ENCODE data around the gene DVL2. TPM values are rescaled to one million over a fixed set of nuclear protein-coding genes. Genes with fewer than 3 reads are reported as not detected.

DVL2 gene
- total RNA-seq: 60.4 and 61.2 TPM in 2 replicates

DNA sequence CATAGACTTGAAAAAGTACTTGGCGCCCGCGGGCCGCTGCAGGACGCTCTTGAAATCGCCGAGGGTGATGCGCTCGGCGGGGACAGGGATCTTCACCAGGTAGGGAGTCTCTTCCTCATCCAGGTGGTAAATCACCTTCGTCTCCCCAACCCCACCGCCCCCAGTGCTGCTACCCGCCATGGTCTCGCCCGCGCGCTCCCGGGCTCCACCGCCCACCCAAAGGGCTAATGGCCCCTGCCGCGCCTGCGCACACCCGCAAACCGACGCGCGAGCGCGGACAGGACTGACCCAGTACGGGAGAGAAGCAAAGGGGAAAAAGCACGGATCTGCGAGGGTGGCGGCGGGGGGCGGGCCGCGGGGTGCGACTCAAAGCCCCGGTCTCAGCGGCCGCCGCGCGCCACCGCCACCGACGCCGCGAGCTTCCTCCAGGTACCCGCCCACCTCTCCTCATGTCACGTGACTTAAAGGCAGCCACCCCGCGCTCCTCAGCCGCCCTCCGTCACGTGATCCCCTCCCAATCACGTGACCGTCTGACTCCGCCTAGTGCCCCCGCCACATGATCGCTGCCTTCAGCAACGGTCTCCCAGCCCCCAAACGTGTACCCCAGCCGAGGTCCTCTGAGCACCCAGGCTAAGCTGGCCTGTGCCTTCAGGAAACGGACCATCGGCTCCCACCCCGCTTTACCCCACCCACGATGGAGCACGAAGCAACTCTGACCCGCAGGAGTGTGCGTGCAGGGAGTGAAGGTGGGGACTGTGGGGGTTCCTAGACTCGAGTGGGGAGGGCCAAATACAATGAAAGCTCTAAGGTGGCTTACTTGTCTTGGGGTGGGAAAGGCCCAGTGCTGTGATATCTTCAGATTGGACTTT is at the start of gene DVL2:
DVL2 (minus strand) TSS at position 435 of the 869 bp plus-strand sequence; CDS start at position 180, 255 bp downstream.

DNA sequence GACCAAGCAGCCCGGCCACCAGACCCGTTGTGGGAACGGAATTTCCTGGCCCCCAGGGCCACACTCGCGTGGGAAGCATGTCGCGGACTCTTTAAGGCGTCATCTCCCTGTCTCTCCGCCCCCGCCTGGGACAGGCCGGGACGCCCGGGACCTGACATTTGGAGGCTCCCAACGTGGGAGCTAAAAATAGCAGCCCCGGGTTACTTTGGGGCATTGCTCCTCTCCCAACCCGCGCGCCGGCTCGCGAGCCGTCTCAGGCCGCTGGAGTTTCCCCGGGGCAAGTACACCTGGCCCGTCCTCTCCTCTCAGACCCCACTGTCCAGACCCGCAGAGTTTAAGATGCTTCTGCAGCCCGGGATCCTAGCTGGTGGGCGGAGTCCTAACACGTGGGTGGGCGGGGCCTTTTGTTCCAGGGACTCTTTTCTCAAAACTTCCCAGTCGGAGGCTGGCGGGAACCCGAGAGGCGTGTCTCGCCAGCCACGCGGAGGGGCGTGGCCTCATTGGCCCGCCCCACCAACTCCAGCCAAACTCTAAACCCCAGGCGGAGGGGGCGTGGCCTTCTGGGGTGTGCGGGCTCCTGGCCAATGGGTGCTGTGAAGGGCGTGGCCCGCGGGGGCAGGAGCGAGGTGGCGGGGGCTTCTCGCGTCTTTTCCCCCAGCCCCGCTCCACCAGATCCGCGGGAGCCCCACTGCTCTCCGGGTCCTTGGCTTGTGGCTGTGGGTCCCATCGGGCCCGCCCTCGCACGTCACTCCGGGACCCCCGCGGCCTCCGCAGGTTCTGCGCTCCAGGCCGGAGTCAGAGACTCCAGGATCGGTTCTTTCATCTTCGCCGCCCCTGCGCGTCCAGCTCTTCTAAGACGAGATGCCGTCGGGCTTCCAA is 47.0 kb upstream of the DVL2 start, which contains the start of gene SLC2A4:
SLC2A4 (plus strand) TSS at position 645 of the 879 bp plus-strand sequence; CDS start at position 862, 217 bp downstream.

DNA sequence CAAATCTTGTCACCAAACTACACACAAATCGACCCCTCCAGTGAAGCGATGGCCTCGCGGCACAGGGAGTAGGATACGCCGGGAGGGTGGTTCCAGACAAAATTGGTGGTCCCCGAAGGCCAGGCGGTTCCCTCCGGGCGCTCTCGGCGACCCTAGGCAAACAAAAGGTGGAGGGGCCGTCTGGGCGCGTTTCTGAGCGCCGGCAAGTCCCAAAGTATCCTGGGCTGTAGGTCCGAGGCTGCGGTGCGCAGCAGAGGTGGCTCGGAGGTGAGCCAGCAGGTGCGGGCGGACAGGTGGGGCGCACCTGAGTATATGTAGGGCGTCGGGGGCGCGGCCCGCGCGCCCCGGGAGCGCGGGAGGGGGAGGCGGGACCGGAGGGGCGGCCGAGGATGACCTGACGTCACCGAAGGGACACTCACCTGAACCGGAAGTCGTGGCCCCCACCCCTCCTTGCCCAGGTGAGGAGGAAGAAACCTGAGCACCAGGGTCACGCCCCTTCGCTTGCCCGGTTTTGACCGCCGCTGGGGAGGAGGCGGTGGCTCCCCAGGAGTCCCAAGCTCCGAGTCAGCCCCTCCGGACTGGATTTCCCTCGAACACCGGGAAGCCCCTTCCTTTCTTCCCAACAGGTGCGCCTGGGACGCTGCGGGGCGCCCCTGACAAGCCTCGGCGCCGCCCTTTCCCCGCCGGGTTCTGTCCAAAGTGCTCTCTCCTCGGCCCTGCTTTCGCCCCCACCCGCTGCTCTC is 28.0 kb upstream of the DVL2 start, which contains the start of gene CLDN7:
CLDN7 (minus strand) TSS at position 287 of the 743 bp plus-strand sequence. CDS start 435 bp downstream, outside the sequence.

DNA sequence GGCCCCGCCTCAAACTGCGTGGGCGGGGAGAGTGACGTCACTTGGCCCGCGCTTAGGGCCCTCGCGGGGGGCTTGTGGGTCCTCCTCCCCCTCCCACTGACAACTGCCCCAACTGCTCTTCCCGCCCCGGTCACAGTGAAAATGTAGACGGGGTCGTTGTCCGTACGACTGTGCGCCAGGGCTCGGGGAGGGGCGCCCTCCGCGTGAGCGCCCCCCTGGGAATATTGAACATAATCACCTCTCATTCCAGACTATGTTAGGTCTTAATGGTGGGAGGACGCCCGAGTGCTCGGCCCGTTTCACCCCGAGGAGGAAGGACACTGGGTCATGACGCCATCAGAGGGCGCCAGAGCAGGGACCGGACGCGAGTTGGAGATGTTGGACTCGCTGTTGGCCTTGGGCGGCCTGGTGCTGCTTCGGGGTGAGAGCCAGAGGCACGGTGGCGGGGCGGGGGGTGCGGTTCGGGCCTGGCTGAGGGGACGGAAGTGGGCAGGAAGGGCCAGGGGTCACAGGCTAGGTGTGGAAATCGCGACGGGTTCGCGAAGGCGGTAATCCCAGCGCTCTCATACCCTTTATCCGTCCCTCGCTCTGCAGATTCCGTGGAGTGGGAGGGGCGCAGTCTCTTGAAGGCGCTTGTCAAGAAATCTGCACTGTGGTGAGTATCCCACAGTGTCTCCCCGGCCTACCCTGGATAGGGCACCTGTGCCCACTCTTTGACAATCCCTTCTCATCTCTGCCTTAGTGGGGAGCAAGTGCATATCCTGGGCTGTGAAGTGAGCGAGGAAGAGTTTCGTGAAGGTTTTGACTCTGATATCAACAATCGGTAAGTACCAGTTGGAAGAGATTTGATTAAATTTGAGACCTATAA is 18.1 kb upstream of the DVL2 start, which contains the start of gene ELP5:
ELP5 (plus strand) TSS at position 40 of the 868 bp plus-strand sequence; CDS start at position 376, 336 bp downstream.

DNA sequence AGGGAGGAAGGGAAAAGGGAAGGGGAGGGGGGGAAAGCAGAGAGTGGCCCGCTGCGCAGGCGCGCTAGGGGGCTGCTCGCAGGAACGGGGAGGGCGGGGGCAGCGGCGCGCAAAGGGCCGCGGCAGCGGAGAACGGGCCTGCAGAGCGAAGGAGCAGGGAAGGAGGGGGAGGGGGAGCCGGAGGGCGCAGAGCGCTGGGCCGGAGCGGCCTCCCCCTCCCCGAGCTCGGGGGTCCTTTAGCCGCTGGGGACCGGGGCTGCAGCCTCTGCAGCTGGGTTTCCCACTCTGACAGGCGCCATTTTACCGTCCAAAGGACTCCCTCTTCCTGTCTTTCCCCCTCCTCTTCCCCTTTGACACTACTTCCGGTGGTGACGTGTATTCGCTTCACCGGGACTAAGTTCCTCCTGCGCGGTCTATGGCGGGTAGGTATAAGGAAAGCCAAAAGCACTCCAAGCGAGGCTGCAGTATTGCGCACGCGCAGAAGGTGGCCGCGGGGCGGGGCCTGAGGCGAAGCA is 17.4 kb upstream of the DVL2 start, which contains the start of gene CTDNEP1:
CTDNEP1 (minus strand) TSS at position 74 of the 515 bp plus-strand sequence. CDS start 438 bp downstream, outside the sequence.

DNA sequence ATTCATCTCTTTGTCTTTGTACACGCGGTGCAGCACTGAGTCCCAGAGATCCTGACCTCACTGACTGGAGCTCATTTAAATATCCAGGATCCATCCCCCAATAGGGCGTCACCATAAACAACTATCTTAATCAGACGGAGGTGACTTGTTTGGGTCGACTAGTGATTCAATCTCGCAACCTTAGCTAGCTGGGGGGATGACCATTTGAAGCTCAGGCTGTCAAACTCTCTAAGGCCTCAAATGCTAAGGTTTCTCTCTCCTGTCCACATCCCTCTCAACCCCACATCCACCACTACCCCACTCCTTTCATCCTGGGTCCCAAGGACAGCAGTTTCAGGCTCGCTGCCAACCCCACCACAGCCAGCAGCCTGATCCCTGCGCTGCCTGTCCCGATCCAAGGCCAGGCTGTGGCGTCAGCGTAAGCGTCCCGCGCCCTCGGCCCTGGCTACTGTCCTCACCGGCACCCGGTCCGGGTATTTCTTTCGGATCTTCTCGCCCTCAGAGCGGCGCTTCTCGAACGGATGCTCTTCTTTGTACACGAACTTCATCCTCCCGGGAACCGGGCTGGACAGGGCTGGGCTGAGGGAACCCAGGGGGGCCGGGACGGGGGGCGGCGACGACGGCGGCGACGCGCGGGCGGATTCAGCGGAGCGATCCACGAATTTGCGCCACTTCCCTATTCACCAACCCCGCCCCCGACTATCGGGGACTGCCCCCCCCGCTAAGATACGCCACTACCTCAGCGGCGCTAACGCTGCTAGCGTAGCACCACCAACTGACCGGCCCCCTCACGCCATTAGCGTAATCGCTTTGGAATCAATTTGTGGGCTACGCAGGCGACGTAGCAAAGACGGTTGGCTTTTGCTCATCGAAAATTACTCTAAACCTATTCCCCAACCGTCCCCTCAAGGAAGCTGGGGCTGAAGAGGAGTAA is 7.7 kb upstream of the DVL2 start, which contains the start of gene GABARAP:
GABARAP (minus strand) TSS at position 667 of the 934 bp plus-strand sequence; CDS start at position 548, 119 bp downstream.

DNA sequence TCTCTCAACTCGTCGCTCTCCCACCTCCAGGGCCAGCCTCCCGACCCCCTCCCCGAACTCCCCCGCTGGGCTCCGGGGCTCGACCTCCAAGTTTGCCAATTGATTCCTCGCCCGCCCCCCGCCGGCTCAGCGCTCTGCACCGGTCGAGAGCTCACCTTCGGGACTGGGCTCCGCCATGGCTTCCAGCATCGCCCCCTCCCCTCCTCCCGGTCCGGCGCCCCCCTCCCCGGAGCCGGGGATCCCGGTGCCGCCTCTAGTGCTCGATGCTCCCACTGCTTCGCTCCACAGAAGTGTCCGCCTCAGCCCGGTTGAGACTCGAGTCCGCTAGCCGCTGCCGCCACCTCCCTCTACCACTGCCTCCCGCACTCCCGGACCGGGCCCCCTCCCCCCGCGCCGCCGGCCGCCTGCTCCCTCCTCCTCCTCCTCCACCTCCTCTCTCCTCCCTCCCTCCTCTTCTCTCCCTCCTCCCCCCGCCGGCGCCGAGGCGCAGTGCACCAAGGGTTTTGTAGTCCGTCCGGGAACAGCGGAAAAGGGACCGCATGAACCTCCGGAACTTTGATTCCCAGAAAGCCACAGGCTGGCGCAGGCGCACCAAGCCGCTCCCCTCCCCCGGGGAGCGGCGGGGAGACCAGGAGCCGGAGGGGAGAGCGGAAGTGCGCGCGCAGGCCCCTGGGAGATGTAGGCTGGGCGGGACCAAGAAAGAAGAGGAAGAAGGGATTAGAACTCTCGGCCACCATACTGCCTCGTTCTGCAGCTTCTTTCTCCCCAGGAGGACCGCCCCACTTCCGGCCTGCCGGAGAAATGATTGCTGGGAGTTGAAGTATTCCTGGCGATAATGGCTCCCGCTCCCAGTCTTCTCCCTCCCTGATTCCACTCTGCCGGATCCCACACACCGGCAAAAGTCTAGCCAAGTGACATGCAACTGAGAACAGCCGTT is 5.0 kb upstream of the DVL2 start, which contains the start of gene PHF23:
PHF23 (minus strand) TSS at position 367 of the 937 bp plus-strand sequence; CDS start at position 189, 178 bp downstream.

DNA sequence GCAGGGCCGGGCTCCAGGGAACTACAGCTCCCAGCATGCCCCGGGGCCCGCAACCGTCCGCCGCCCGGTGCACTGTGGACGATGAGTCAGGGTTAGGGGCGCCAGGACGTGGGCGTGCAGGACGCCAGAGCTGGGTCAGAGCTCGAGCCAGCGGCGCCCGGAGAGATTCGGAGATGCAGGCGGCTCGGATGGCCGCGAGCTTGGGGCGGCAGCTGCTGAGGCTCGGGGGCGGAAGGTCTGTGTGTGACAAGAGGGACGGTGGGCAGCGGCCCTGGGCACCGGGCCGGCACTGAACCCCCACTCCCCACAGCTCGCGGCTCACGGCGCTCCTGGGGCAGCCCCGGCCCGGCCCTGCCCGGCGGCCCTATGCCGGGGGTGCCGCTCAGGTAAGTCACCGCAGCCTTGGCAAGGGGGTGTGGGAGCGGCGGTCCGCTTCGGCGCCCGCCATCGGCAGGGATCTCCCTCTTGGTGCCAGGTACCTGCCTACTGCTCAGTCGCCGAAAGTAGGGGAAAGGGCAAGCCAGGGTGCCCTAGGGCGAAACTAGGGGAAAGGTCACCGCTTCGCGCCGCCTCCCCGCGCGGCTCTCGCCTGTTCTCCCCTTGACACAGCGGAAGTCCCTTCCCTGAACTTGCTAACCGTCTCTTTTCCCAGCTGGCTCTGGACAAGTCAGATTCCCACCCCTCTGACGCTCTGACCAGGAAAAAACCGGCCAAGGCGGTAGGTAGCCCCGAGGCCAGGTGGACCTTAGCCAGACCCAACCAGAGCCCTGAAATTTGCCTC is 14.3 kb downstream of the DVL2 start, which contains the start of the genes ACADVL and DLG4:
ACADVL (plus strand) TSS at position 127 of the 781 bp plus-strand sequence; CDS start at position 174, 47 bp downstream.
DLG4 (minus strand) TSS at position 25 of the 781 bp plus-strand sequence.

DNA sequence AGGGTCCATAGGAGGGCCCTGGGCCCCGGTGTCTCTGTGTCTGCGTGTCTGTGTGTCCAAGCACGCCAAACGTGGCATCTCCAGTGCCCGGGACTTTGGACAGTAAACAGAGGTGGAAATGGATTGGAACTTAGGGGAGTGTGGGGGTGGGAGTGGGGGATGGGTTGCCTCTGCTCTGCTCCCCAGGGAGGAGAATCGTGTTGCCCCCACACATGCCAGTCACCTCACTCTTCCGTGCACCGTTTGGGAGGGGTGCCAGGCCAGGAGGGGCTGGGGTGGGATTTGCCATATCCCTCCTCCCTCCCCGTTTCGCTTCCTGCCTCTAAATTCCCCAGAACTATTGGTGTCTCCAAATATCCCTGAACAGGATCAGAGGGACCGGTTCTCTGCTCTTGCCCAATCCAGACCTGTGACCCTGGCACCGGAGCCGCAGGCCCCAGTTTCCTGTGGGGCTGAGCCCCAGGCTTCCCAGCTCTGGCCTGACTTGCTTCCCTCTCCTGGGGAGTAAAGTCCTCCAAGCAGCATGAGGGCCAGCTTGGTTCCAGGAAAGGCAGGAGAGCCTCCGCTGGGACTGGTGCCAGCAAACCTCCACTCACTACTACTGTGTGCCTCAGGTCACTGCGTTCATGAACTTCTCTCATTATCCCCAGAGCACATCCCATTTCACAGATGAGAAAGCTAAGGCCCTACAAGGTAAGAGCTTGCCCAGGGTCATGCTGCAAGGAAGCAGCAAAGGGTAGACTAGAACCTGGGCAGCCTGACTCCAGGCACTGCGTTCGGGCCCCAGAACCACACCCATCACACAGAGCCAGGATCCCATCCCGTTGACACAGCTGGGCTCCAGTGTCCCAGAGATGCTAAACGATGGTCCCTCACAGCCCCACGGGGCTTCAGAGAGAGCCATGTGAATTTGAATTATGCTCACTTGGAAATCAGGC is 54.7 kb downstream of the DVL2 start, which contains the start of gene ASGR1:
ASGR1 (minus strand) TSS at position 54 of the 938 bp plus-strand sequence. CDS start 807 bp downstream, outside the sequence.

Other genes with a start within 250 kb of the DVL2 start
- gene ALOX12, start 238.5 kb downstream of the DVL2 start, total RNA-seq: not detected in 2 replicates
- gene RNASEK, start 221.9 kb downstream of the DVL2 start, total RNA-seq: 32.4 and 46.7 TPM in 2 replicates
- gene BCL6B, start 211.5 kb downstream of the DVL2 start, total RNA-seq: under 0.01 TPM in 1 of 2 replicates, not detected in the other
- 0.59 and 1.2 TPM in 2 replicates for gene SLC16A13, start 198.5 kb downstream of the DVL2 start, total RNA-seq
- 0.30 TPM in 1 of 2 replicates, not detected in the other for gene SLC16A11, start 190.4 kb downstream of the DVL2 start, total RNA-seq
- not detected in 2 replicates for gene CLEC10A, start 154.3 kb downstream of the DVL2 start, total RNA-seq
- not detected in 2 replicates for gene ASGR2, start 119.7 kb downstream of the DVL2 start, total RNA-seq
- gene ASGR1, start 55.1 kb downstream of the DVL2 start, total RNA-seq: 1.1 and 1.2 TPM in 2 replicates
- 28.8 and 39.5 TPM in 2 replicates for gene DLG4, start 14.7 kb downstream of the DVL2 start, total RNA-seq
- 209 and 256 TPM in 2 replicates for gene ACADVL, start 14.6 kb downstream of the DVL2 start, total RNA-seq
- gene PHF23, start 4.9 kb upstream of the DVL2 start, total RNA-seq: 33.0 and 41.3 TPM in 2 replicates
- gene GABARAP, start 7.9 kb upstream of the DVL2 start, total RNA-seq: 153 and 179 TPM in 2 replicates
- gene CTDNEP1, start 17.2 kb upstream of the DVL2 start, total RNA-seq: 32.1 and 51.9 TPM in 2 replicates
- gene ELP5, start 17.7 kb upstream of the DVL2 start, total RNA-seq: 23.2 and 30.9 TPM in 2 replicates
- 0.60 TPM in 1 of 2 replicates, not detected in the other for gene CLDN7, start 28.0 kb upstream of the DVL2 start, total RNA-seq
- not detected in 2 replicates for gene SLC2A4, start 47.2 kb upstream of the DVL2 start, total RNA-seq
- gene YBX2, start 60.1 kb upstream of the DVL2 start, total RNA-seq: not detected in 2 replicates
- 513 and 520 TPM in 2 replicates for gene EIF5A, start 73.1 kb upstream of the DVL2 start, total RNA-seq
- 24.6 and 29.5 TPM in 2 replicates for gene GPS2, start 80.8 kb upstream of the DVL2 start, total RNA-seq
- 20.8 and 24.0 TPM in 2 replicates for gene NEURL4, start 94.8 kb upstream of the DVL2 start, total RNA-seq
- 0.09 and 4.8 TPM in 2 replicates for gene ACAP1, start 102.0 kb upstream of the DVL2 start, total RNA-seq
- 14.6 and 15.1 TPM in 2 replicates for gene KCTD11, start 117.6 kb upstream of the DVL2 start, total RNA-seq
- gene TMEM95, start 120.6 kb upstream of the DVL2 start, total RNA-seq: not detected in 2 replicates
- gene TNK1, start 146.6 kb upstream of the DVL2 start, total RNA-seq: 0.09 and 1.2 TPM in 2 replicates
- 22.3 and 65.3 TPM in 2 replicates for gene PLSCR3, start 160.0 kb upstream of the DVL2 start, total RNA-seq
- 34.6 and 80.8 TPM in 2 replicates for gene TMEM256, start 169.6 kb upstream of the DVL2 start, total RNA-seq
- gene NLGN2, start 173.3 kb upstream of the DVL2 start, total RNA-seq: 15.1 and 24.1 TPM in 2 replicates
- not detected in 2 replicates for gene SPEM1, start 185.8 kb upstream of the DVL2 start, total RNA-seq
- not detected in 2 replicates for gene SPEM2, start 191.1 kb upstream of the DVL2 start, total RNA-seq
- not detected in 2 replicates for gene SPEM3, start 194.3 kb upstream of the DVL2 start, total RNA-seq
- gene TMEM102, start 200.9 kb upstream of the DVL2 start, total RNA-seq: 1.8 and 3.6 TPM in 2 replicates
- 5.3 and 7.2 TPM in 2 replicates for gene FGF11, start 205.0 kb upstream of the DVL2 start, total RNA-seq
- gene CHRNB1, start 210.5 kb upstream of the DVL2 start, total RNA-seq: 3.4 and 6.2 TPM in 2 replicates
- gene ZBTB4, start 245.1 kb upstream of the DVL2 start, total RNA-seq: 19.6 and 28.2 TPM in 2 replicates
- not detected in 2 replicates for gene SLC35G6, start 246.9 kb upstream of the DVL2 start, total RNA-seq
- gene POLR2A, start 249.8 kb upstream of the DVL2 start, total RNA-seq: 89.1 and 138 TPM in 2 replicates

Data from smooth muscle cell of the umbilical artery (primary cell).